ENCODE measurements around the gene RHOD. TPM values are rescaled to one million over a fixed set of nuclear protein-coding genes. Genes with fewer than 3 reads are reported as not detected.
A peak's percentile ranks its signal among the peaks of the same experiment; 100 is the strongest.

Gene RHOD
- total RNA-seq, 1 donor, result 15.1 TPM

DNA sequence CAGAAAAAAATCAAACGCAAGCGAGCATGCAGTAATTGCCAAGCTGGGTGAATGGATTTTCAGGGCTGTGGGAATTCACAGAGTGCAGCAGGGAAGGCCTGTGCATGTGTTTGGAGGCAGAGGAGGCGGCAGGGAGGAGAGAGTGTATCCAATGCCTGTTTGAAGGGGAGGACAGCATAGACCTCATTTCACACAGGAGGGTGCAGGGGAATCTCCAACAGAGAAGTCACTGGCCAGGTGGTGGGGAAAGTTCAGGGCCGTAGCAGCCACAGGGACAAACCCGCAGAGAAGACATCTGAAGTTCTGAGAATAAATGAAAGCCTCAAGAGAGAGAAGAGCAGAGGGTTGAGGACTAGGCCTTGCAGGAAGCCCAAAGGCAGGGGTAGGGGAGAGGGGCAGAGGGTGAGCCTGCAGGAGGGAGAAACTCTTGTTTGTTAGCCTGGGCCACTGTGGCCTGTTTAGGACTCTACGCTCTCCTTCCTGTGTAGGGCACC, 43.2 kb downstream of the RHOD start:
- no peak for DNase-seq (ENCODE audit: low read depth)
- no peak overlapping the region for H3K4me3 ChIP-seq (ENCODE audit: low read depth, low read length)
- TF ChIP-seq, protein P1, sequence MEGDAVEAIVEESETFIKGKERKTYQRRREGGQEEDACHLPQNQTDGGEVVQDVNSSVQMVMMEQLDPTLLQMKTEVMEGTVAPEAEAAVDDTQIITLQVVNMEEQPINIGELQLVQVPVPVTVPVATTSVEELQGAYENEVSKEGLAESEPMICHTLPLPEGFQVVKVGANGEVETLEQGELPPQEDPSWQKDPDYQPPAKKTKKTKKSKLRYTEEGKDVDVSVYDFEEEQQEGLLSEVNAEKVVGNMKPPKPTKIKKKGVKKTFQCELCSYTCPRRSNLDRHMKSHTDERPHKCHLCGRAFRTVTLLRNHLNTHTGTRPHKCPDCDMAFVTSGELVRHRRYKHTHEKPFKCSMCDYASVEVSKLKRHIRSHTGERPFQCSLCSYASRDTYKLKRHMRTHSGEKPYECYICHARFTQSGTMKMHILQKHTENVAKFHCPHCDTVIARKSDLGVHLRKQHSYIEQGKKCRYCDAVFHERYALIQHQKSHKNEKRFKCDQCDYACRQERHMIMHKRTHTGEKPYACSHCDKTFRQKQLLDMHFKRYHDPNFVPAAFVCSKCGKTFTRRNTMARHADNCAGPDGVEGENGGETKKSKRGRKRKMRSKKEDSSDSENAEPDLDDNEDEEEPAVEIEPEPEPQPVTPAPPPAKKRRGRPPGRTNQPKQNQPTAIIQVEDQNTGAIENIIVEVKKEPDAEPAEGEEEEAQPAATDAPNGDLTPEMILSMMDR (IDR thresholded peaks at IDR 0.05; ENCODE audit: insufficient read depth, low read length), result no peak

DNA sequence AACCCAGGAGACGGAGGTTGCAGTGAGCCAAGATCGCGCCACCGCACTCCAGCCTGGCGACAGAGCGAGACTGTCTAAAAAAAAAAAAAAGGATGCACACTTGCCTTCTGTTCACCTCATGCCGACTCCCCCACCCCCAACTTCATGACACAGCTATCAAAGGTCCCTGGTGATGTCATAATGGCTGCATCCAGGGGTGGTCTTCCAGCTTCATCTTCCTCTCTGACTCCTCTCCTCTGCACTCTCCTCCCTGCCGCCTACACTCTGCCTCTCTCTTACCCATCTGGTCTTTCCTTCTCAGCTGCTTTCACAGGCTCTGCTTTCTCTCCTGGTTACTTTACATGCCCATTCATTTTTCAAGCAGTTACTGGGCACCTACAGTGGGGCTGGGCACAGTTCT, 46.0 kb downstream of the RHOD start:
- no peak overlapping the region for H3K4me3 ChIP-seq (ENCODE audit: low read depth, low read length)
- TF ChIP-seq, protein P1 (IDR thresholded peaks at IDR 0.05; ENCODE audit: insufficient read depth, low read length), result no peak
- DNase-seq (ENCODE audit: low read depth), result no peak

DNA sequence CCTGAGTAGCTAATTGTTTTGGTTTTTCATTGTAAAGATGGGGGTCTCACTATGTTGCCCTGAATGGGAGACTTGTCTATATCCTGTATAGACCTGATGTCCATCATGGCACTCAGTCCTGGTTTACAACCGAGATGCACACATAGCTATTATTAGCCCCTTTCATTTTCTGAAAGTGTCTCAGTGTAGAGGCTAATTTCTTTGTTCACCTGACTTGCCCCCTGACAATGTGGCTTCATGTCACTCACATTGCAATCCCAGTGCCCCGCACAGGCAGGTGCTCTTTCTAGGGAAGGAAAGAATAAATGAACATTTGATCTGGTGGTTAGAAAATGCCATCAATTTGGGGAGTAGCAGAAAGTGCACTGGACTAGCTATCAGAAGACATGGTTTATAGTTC, 49.3 kb downstream of the RHOD start:
- TF ChIP-seq, protein P1 (IDR thresholded peaks at IDR 0.05; ENCODE audit: insufficient read depth, low read length), result no peak
- H3K4me3 ChIP-seq (ENCODE audit: low read depth, low read length), result no peak overlapping the region
- no peak for DNase-seq (ENCODE audit: low read depth)

DNA sequence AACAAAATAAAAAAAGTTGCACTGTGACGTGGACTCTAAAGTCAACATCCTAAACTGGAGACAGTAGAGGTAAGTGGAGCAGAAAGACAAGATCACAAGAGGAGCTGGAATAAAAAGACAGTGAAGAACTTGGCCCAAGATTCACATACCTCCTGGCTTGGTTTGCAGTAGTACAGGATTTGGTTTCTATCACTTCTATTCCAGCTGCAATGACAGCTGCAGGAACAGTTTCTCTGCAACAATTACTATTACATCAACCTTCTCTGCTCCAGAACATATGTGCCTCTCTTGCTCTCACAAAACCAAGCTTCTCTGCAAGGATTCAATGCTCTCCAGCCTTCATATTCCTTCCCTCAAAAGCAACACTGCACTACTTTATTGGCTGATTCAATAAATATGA, 54.6 kb downstream of the RHOD start:
- DNase-seq (ENCODE audit: low read depth), result peak; percentile 74
- TF ChIP-seq, protein P1 (IDR thresholded peaks at IDR 0.05; ENCODE audit: insufficient read depth, low read length), result no peak
- no peak overlapping the region for H3K4me3 ChIP-seq (ENCODE audit: low read depth, low read length)

DNA sequence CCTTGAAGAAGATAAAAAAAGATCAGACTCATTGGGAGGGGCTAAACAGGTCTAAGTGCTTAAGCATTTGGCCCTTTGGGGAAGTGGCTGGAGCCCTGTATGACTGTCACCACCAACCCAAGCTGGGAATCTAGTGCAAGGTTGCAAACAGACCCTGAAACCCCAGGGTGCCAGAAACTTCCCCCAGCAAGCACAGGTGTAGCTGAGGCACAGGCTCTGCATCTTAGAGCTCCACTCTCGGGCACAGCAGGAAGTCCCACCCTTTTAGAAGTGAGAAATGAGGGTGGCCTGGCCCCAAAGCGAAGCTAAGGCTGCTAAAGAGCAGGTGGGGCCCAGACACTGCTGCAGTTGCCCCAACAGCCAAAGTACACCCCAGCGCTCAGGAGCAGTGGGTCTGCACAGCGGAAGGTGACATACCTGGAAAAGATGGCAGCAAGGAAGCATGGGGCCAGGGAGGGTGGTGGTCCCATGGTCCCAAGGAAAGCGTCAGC, 56.6 kb downstream of the RHOD start:
- TF ChIP-seq, protein P1 (IDR thresholded peaks at IDR 0.05; ENCODE audit: insufficient read depth, low read length), result no peak

DNA sequence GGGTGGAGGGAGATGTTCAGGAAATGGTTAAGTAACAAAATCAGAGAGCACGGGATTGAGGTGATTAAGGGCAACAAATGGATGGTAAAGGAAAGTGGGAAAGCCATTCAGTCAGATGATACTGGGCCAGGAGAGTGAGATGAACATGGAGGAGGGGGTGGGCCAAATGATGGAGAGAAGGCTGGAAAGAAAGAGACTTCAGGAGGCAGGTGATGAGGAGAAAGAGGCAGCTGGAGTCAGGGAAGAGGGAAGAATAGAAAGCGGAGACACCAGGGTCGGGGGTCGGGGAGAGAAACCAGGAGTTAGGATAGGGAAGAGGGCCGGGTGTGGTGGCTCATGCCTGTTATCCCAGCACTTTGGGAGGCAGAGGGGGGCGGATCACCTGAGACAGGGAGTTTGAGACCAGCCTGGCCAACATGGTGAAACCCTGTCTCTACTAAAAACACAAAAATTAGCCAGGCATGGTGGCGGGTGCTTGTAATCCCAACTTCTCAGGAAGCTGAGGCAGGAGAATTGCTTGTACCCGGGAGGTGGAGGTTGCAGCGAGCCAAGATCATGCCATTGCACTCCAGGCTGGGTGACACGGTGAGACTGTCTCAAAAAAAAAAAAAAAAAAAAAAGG, 57.7 kb downstream of the RHOD start:
- TF ChIP-seq, protein P1 (IDR thresholded peaks at IDR 0.05; ENCODE audit: insufficient read depth, low read length), result no peak
- no peak overlapping the region for H3K4me3 ChIP-seq (ENCODE audit: low read depth, low read length)
- DNase-seq (ENCODE audit: low read depth), result no peak

More for the DNA sequence above, 56.6 kb downstream of the RHOD start:
- no peak for DNase-seq (ENCODE audit: low read depth)
- H3K4me3 ChIP-seq (ENCODE audit: low read depth, low read length), result no peak overlapping the region

DNA sequence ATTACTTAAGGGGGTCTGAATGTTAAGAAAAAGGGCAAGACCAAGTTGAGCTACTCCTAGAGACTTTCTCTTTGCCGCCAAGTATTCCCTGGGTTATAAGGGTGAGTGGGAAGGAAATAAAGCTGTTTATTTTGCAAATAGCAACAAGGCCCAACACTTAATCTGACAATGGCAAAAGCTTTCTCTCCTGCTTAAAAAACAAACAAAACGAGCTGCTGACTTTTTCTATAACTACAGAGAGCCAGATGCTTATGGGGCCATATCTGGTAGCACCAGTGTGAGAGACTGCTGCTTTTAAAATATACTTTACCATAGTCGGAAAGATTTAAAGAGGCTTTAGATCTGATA, 60.1 kb downstream of the RHOD start:
- H3K4me3 ChIP-seq (ENCODE audit: low read depth, low read length), result no peak overlapping the region
- TF ChIP-seq, protein P1 (IDR thresholded peaks at IDR 0.05; ENCODE audit: insufficient read depth, low read length), result no peak
- no peak for DNase-seq (ENCODE audit: low read depth)

Measured in fibroblast of the aortic adventitia (primary cell).